T1000 (cell line): ENCODE data around the gene C6orf62.
"Not testable (repeated sequence)": the region's sequence is repeated elsewhere in the genome, so short reads cannot be mapped to it uniquely, and the experiment has no call there.

Experiments used
- DNase-seq: peaks from one replicate; lab custom pipeline; 2025; ENCODE audit warnings: mixed read lengths; lab: John Stamatoyannopoulos, UW

The C6orf62 gene

DNA sequence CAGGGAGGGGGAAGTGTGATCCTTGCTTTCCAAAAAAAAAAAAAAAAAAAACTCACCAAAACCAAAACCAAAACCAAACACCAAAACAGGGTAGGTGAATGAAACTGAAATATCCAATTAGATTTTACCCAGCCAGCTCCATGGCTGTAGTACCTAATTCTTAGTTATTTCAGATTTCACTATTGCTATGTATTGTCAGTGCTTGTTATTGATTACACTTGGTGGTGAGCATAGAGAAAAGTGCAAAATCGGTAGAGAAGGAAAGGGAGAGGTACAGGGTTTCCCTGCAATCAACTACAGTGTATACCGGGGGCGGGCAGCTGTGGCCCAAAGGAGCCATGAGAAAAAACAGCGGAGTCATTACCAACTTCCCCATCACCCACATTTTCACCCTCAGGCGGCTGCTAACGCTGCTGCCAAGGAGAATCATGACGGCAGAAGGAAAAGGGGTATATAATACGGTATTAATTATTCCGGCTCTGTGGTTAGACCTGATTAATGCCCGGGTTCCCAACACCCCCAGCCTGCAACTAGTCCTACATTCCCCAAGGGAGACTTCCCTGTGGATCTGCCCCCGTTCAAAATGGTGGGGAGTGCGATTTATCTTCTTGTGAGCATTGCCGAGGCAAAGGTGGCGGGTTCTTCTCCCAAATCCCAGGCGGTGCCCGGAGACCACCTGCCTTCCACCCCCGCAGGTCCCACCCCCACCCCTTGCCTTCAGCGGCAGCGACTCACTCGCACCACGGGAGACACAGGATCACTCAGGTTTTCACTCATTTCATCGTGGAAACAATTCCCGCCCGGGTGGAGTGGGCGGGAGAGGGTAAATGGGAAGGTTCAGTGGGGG lies at the start of gene C6orf62:
Gene C6orf62 (minus strand): TSS at position 30 of the 847 bp plus-strand sequence. CDS start 486 bp downstream, outside the sequence.
- no peak for DNase-seq

DNA sequence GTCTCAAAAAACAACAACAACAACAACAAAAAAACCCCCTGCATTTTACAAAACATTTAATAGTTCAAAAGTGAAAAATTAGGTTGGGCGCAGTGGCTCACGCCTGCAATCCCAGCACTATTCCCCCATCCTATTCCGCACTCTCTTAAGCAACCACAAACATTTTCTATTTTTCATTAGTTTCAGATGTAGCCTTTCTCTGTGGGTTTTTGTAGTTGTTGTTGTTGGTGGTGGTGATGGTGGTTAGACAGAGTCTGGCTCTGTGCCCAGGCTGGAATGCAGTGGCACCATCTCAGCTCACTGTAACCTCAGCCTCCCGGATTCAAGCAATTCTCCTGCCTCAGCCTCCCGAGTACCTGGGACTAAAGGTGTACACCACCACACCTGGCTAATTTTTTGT lies 49.4 kb upstream of the C6orf62 start:
- no peak for DNase-seq

- no peak for DNase-seq
These were observed 47.9 kb upstream of the C6orf62 start for GRCh38 chr6:24766680-24767462.

GRCh38 chr6:24765968-24766367 lies 47.0 kb upstream of the C6orf62 start:
- DNase-seq: not testable (repeated sequence)

DNA sequence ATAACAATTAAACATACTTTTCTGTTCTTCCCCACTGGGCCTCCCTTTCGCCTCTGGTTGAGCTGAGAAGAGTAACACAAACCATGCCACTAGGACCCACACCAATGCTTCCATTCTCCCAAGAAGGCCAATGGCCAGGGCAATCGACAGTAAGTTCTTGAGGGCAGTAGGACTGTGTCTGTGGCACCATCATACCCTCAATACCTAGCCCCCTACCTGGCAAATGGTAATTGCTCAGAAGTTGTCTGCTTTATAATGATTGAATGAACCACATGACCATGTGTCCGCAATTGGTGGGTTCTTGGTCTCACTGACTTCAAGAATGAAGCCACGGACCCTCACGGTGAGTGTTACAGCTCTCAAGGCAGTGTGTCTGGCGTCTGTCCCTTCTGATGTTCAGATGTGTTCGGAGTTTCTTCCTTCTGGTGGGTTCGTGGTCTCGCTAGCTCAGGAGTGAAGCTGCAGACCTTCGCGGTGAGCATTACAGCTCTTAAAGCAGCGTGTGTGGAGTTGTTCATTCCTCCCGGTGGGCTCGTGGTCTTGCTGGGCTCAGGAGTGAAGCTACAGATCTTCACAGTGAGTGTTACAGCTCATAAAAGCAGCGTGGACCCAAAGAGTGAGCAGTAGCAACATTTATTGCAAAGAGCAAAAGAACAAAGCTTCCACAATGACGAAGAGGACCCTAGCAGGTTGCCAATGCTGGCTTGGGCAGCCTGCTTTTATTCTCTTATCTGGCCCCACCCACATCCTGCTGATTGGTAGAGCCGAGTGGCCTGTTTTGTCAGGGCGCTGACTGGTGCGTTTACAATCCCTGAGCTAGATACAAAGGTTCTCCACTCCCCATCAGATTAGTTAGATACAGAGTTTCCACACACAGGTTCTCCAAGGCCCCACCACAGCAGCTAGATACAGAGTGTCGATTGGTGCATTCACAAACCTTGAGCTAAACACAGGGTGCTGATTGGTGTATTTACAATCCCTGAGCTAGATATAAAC lies 46.2 kb upstream of the C6orf62 start:
- DNase-seq: not testable (repeated sequence)

- no peak for DNase-seq
These were observed 44.6 kb upstream of the C6orf62 start for GRCh38 chr6:24763578-24763977.

- no peak for DNase-seq
These were observed 42.9 kb upstream of the C6orf62 start for GRCh38 chr6:24761851-24762250.

GRCh38 chr6:24761193-24761835 lies 42.4 kb upstream of the C6orf62 start:
- DNase-seq: no peak

DNA sequence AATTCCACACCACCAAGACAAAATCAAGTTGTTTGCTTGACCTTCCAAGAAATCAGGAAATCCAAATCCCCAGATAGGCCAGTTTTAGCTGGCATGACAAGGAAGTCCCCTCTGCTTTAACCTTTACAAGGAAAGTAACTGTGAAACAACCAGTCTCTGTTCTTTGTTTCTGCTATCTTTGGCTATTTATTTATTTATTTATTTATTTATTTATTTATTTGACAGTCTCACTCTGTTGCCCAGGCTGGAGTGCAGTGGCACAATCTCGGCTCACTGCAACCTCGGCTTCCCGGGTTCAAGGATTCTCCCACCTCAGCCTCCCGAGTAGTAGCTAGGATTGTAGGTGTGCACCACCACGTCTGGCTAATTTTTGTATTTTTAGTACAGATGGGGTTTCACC lies 41.3 kb upstream of the C6orf62 start:
- no peak for DNase-seq

- DNase-seq: no peak
These were observed 40.8 kb upstream of the C6orf62 start for GRCh38 chr6:24759718-24760117.

- peak; percentile 4 for DNase-seq
These were observed 38.7 kb upstream of the C6orf62 start for GRCh38 chr6:24757611-24758010.

DNA sequence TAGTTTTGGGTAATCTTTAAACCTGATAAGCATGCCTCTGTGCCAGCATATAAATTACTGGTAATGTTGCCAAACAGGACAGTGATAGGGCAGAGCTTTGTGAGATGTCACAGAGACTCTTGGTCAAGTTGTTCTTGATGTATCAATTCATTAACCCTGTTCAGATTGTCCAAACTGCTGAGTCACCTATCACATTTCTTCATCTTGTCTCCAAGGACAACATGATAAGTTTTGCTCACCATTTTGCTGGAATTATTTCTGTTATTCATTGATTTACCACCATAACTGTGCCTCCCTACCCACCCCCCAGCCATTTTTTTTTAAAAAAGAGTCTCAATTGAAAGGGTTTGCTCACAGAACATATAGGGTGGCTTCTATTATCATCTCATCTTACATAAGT lies 36.3 kb upstream of the C6orf62 start:
- no peak for DNase-seq

- not testable (repeated sequence) for DNase-seq
These were observed 35.4 kb upstream of the C6orf62 start for GRCh38 chr6:24754378-24754777.

DNA sequence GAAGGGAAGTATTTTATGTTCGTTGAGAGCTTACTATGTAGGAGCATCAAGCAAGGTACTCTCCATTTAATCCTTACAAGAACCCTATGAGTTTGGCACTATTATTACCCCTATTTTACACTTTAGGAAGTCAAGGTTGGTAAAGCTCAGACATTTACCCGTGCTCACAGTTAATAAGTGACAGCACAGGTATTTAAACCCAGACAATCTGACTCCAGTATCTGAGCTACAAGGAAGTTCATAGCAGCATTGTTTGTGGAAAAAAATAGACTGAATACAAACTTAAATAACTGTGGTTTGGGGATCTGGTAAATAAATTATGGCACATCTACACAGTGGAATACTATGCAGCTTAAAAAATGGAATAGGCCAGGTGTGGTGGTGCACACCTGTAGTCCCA lies 34.6 kb upstream of the C6orf62 start:
- no peak for DNase-seq

GRCh38 chr6:24752917-24753492 lies 34.1 kb upstream of the C6orf62 start:
- no peak for DNase-seq

DNA sequence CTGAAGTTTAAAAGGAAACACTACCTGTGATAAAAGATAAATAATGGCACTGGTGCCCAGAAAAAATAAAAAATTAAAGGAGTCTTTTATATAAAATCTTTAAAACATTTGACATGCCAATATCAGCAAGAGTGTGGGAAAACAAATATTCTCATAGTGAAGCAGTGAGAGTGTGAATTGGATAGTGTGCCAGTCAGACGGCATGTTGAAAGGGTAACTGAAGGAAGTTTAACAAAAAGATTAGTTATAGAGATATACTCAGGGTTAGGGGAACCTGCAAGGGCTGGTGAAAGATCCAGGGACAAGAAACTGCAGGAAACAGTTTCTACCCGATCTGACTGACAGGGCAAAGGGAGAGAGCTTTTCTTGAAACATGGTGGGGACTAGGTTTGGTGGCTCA lies 33.5 kb upstream of the C6orf62 start:
- DNase-seq: no peak

GRCh38 chr6:24750878-24751277 lies 31.9 kb upstream of the C6orf62 start:
- DNase-seq: not testable (repeated sequence)

GRCh38 chr6:24749297-24749696 lies 30.3 kb upstream of the C6orf62 start:
- no peak for DNase-seq

- no peak for DNase-seq
These were observed 26.0 kb upstream of the C6orf62 start for GRCh38 chr6:24744911-24745310.

GRCh38 chr6:24743944-24744335 lies 25.0 kb upstream of the C6orf62 start:
- DNase-seq: no peak
